COLO668 (cell line): Measurements from ENCODE around the gene PAQR8.

ENCODE experiments used
- DNase-seq: peaks from one replicate; lab custom pipeline; 2025; ENCODE audit not compliant: unreplicated experiment; lab: John Stamatoyannopoulos, UW

The PAQR8 gene

GRCh38 chr6:52457096-52457495 is 95.1 kb downstream of the PAQR8 start:
- DNase-seq, result no peak
